HG02610 (cell line): ENCODE results near the gene ACOXL.
"Not testable (repeated sequence)": the region's sequence is repeated elsewhere in the genome, so short reads cannot be mapped to it uniquely, and the experiment has no call there.

Experiments
- ATAC-seq: cut with Tn5 transposase; IDR thresholded peaks from one replicate; pipeline ENCODE4 v1.9.1; 2021; ENCODE audit warnings: mild to moderate bottlenecking, moderate library complexity; ENCODE audit not compliant: unreplicated experiment

ACOXL gene

GRCh38 chr2:110959198-110959597 lies 226.8 kb downstream of the ACOXL start:
- ATAC-seq = no peak

DNA sequence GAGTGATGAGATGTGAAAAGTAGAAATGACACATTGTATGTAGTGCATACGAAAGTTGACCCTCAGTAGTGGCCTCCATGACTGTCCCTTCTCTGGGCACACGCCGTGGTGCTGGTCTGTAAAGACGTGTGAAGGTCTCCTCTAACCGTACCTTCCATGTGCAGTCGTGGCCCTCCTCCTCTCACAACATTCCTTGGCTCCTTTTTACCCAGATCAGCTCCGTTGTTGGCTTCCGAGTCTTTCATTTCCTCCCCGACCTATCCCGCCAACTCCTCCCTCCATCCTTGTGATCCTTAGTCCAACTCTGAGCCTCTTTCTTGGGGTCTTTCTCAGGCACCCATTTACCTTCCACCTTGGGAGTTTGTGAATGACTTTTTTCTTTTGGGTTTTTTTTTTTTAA lies 227.9 kb downstream of the ACOXL start:
- ATAC-seq = no peak

DNA sequence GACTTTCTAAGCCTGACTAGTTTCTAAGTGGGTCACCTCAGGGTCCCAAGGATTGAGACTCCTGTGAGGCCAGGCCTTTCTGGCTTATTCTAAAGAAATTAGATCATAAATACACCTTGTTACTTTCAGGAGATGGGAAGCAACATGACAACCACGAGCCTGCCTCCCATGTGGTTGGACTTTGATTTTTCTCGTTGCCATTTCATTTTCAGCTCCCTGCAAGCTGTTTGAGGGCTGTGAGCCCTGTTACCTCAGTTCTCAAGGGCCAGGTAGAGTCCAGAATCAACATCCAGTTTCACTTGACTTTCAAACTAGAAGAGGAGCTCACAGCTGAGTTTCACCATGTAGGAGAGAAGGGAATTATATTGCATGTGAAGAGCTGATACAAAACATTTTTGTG lies 228.6 kb downstream of the ACOXL start:
- ATAC-seq = no peak

- not testable (repeated sequence) for ATAC-seq
Observed at GRCh38 chr2:110961643-110962042, 229.3 kb downstream of the ACOXL start.

GRCh38 chr2:110969696-110970095 lies 237.3 kb downstream of the ACOXL start:
- no peak for ATAC-seq

- no peak for ATAC-seq
Observed at GRCh38 chr2:110970201-110970600, 237.8 kb downstream of the ACOXL start.

DNA sequence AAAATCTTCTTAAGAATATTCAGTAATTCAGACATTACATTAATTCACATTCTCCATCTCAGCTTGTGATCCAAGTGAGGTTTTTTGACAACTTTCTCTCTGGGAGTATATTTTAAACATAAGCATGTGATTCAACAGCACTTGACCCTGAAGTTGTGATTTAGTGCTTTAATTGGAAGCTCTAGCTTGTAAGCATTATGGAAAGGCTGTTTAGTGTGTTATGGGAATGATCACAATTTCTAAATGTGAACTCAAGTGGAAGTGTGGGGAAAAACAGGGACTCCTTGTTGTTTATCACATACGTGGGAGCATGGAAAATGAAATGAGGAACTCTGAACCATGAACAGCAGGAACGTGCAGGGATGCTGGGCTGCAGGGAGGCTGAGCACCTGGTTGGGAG lies 239.4 kb downstream of the ACOXL start:
- no peak for ATAC-seq

GRCh38 chr2:110973262-110973661 lies 240.9 kb downstream of the ACOXL start:
- ATAC-seq = no peak

GRCh38 chr2:110977403-110977802 lies 245.0 kb downstream of the ACOXL start:
- ATAC-seq = no peak

- ATAC-seq = no peak
Observed at GRCh38 chr2:110978148-110978547, 245.8 kb downstream of the ACOXL start.

GRCh38 chr2:110978756-110979470 lies 246.5 kb downstream of the ACOXL start:
- no peak for ATAC-seq

DNA sequence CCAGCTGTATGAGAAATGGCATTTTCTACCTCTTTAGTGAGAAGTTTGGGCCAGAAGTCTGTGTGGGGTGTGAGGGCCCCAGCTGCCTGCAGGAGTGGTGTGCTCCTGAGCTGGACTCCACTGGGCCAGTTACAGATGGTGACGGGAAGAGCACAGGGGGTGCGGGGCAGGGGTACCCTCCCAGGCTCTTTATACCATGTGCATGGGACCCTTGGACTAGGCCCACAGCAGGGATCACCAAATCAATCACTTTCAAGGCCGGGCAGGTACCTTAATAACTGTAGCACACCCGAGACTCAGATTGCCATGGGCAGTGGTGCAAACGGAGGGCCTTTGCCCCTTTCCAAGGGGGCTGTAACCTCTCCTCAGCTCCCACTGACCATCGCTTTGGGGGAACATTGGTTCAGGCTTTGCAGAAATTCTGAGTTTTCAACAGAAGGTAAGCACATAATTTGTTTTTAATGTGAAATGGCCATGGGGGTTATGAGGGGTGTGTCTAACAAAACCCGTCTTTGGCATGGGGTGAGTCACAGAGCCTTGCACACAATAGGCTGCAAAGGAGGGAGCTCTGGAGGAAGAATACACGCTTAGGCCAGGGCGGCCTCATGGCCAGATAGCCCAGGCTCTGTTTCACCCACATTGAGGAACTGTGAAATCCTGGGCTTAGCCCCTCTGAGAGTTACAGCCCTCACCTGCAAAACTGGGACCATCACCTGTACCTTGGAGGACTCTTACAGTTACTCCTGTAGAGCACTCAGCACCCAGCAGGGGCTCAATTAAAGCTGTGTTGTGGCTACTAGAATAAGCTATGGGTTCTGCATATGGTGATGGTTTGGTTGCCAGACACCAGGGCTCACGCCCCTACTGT lies 247.3 kb downstream of the ACOXL start:
- no peak for ATAC-seq

GRCh38 chr2:110980339-110981062 lies 248.1 kb downstream of the ACOXL start:
- no peak for ATAC-seq

DNA sequence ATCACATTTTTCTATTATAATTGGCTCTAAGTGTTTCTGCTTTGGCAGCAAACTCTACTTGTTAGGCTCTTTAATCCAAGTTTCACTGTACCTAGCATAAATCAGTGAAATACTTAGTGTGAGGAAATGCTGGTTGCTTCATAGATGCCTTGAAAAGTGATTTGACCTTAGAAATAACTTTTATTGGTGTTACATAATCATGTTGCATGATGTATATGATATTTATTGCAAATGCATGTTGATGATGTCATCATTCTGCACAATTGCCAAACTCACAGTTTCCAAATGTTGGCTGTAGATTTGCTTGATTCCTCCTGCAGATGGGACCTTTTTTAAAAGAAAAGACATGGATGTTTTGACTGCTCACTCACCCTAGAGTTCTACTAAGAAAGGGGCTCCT lies 250.8 kb downstream of the ACOXL start:
- ATAC-seq = no peak

- no peak for ATAC-seq
Observed at GRCh38 chr2:110984694-110985490, 252.5 kb downstream of the ACOXL start.

DNA sequence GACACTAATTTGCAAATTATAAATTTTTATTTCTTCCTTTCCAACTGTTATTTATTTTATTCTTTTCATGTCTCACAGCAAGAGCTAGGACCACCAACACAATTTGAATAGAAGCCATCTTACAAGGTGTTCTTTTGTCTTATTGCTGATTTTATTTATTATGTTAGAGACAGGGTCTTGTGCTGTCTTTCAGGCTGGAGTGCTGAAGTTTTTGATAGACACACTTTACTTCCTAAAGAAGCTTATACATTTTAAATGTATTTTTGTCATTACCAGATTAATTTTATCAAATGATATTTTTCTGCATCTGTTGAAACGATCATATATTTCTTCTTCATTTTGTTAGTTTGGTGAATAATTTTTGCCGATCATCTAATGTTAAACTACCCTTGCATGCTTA lies 258.1 kb downstream of the ACOXL start:
- no peak for ATAC-seq

DNA sequence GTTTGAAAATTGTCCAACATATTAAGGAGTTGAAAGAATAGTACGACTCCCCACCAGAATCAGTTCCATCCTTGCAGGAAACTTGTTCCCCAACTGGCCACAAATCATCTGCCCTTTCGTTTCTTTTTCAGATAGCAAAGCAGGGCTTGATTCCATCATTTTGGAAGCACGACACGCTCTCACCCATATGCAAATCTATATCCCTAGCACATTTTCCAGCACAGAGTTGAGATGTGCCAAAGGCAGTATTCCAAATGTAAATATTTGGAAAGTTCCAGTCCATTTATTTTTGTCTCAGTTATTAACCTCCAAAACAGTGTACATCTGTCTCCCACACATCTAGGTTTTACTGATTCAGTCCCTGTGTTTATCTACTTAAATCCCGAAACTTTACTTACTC lies 259.5 kb downstream of the ACOXL start:
- ATAC-seq = no peak

GRCh38 chr2:110992886-110993285 lies 260.5 kb downstream of the ACOXL start:
- no peak for ATAC-seq

DNA sequence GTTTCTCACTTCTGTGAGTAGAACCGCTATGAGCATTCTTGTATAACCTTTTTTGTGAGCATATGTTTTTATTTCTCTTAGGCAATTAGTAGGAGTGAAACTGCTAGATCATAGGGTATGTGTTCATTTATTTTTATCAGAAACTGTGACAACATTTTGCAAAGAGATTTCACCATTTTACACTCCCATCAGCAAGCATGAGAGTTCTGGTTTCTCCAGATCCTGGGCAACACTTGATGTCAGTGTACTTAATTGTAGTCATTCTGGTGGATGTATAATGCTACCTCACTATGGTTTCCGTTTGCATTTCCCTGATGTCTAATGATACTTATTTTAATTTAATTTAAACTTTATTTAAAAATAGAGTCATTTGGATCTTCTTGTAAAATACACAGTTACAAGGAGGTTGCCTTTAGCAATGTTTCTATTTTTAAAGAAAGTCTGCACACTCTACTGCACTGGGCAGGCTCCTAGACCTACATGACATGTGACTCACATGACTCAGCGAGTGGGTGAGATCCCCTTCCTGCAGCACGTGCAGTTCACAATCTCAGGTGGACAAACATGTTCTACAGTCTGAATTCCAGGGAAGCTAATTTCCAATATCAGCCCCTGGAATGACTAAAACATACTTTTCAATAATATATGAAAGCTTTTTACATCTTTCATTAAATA lies 261.3 kb downstream of the ACOXL start:
- ATAC-seq = no peak

DNA sequence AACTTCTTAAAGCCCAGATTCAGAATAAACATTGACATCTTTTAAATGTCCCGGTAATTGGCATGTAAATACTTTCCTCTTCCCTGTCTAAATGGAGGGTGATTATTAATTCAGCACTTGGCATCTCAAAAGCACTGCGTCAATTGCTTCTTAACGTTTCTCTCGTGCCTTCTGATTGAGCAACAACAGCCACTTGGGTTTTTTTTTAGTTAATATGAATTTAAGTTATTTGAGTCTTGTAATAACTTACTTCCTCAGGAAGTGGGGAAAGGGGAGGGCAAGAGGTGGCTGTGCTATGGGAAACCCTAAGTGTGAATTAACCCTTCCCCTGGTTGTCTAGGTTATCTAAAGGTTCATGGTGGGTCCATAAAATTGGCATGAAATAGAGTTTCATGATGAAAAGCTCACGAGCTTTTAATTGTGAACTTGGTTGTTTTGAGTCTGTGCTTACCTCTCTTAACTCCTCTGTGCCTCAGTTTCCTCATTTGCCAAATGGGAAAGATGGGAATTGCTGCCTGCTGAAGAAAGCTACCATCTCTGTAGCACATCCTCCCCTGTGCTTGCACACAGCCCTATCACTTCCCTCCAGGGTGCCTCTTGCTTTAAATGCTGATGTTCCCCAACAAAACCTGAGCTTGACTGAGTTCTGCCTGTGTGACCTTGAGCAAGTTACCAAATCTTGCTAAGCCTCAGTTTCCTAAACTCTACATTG lies 262.0 kb downstream of the ACOXL start:
- no peak for ATAC-seq
